ENCODE data around the gene LDHA.

GRCh38 chr11:18367431-18367830, 26.9 kb upstream of the LDHA start:
- TF ChIP-seq CTCF (IDR thresholded peaks at IDR 0.05; ENCODE audit: low read depth, low read length): no peak
- no peak for TF ChIP-seq EZH2phosphoT487 (IDR thresholded peaks at IDR 0.05; ENCODE audit: low read depth)
